PC-9 (cell line): ENCODE results near the gene CTNND2. TPM values are rescaled to one million over a fixed set of nuclear protein-coding genes. Genes with fewer than 3 reads are reported as not detected.

Source experiments
- BruUV-seq: library from RNA; stranded (reverse); fragments of 400-500 nt; replicated peaks from 2 replicates; lab custom pipeline; 2021; lab: Mats Ljungman, UMichigan
- CTCF ChIA-PET: fragments of 300-600 bp; sonication (Branson Sonifier 250); formaldehyde crosslinking; loops from one replicate; lab custom pipeline; 2022; ENCODE audit warnings: antibody characterized with exemption; lab: Charles Lee
- POLR2A ChIA-PET: fragments of 300-600 bp; sonication (Branson Sonifier 250); formaldehyde crosslinking; loops from one replicate; lab custom pipeline; 2022; ENCODE audit warnings: antibody characterized with exemption; ENCODE audit not compliant: unreplicated experiment; lab: Charles Lee
- DNase-seq, 2 experiments: peaks; one replicate each; pipeline versions ENCODE4 v3.0.0 to v3.0.0-alpha.2; 2015 to 2022; ENCODE audit warnings: mixed read lengths in 1 of 2
- H2AFZ ChIP-seq: fragments of 200-600 bp; sonication (generic); 2 replicates; pipeline ENCODE4 v1.8.1; 2017; ENCODE audit warnings: antibody characterized with exemption
- H3F3A ChIP-seq: fragments of 200-600 bp; sonication (generic); 2 replicates; pipeline ENCODE4 v1.8.1; 2017; ENCODE audit warnings: antibody characterized with exemption, mild to moderate bottlenecking, low read depth; ENCODE audit not compliant: insufficient read depth
- H3K27ac ChIP-seq: fragments of 200-600 bp; sonication (generic); 2 replicates; pipeline ENCODE4 v1.6.1; 2016; ENCODE audit warnings: mixed run types
- H3K27me3 ChIP-seq: fragments of 200-600 bp; sonication (generic); 2 replicates; pipeline ENCODE4 v1.6.1; 2016; ENCODE audit warnings: low read depth, mixed run types; ENCODE audit not compliant: insufficient read depth
- H3K36me3 ChIP-seq: fragments of 200-600 bp; sonication (generic); 2 replicates; pipeline ENCODE4 v1.6.1; 2016; ENCODE audit warnings: low read depth, mixed run types
- H3K4me1 ChIP-seq: fragments of 200-600 bp; sonication (generic); replicated peaks from 2 replicates; pipeline ENCODE4 v1.6.1; 2016; ENCODE audit warnings: mixed run types; ENCODE audit not compliant: insufficient read depth
- H3K4me2 ChIP-seq: fragments of 200-600 bp; sonication (generic); 2 replicates; pipeline ENCODE4 v1.6.1; 2017; ENCODE audit warnings: mixed run types
- H3K4me3 ChIP-seq: fragments of 200-600 bp; sonication (generic); 2 replicates; pipeline ENCODE4 v1.6.1; 2016; ENCODE audit warnings: mixed run types
- H3K79me2 ChIP-seq: fragments of 200-600 bp; sonication (generic); 2 replicates; pipeline ENCODE4 v1.6.1; 2017; ENCODE audit warnings: low read depth, mixed run types
- H3K9me2 ChIP-seq: fragments of 200-600 bp; sonication (generic); 2 replicates; pipeline ENCODE4 v1.8.1; 2017; ENCODE audit warnings: mild to moderate bottlenecking; ENCODE audit not compliant: insufficient read depth
- H3K9me3 ChIP-seq: fragments of 200-600 bp; sonication (generic); 2 replicates; pipeline ENCODE4 v1.8.1; 2016; ENCODE audit warnings: low read depth; ENCODE audit not compliant: insufficient read depth
- H4K20me1 ChIP-seq: fragments of 200-600 bp; sonication (generic); 2 replicates; pipeline ENCODE4 v1.8.1; 2017; ENCODE audit not compliant: insufficient read depth
- EZH2 ChIP-seq: fragments of 200-600 bp; sonication (generic); IDR thresholded peaks from 2 replicates; pipeline ENCODE4 v1.8.0; 2017; ENCODE audit warnings: antibody characterized with exemption, low read depth
- intact Hi-C: fragments of 100-400 bp; cut with micrococcal nuclease; formaldehyde crosslinking; loops from one replicate; pipeline ENCODE4 v1.10.0; 2022; ENCODE audit not compliant: unreplicated experiment
- total RNA-seq: library from RNA; stranded (reverse); gene quantifications from 2 replicates; pipeline ENCODE4 v1.2.3, GENCODE V29; 2021
- TF ChIP-seq, protein P1 (sequence below): fragments of 200-600 bp; sonication (generic); conservative IDR thresholded peaks from 2 replicates; pipeline ENCODE4 v1.6.1; 2017; ENCODE audit warnings: mixed run types, antibody characterized with exemption, mild to moderate bottlenecking, moderate library complexity

The CTNND2 gene
- total RNA-seq, 1 experiment from 2014 or later, result not detected

DNA sequence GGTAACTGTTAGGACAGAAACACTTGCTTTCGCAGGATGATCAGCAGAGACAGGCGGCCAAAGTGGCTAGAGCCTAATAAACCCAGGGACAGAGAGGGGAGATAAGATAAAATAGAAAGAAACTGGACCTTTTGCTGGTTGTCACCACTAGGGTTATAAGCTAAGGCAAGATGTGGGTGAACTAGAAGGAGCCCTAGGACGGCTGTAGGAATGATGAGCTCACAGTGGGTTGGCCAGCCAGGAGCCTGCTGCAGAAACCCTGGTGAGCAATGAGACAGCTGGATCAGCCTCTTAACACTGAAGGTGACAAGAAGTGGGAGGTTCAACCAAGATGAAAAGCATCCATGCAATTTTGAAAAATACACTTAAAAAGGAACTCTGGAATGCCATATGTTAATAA is 13.5 kb downstream of the CTNND2 start:
- H3F3A ChIP-seq, result no peaks in the 10 kb centered on the region
- H3K9me3 ChIP-seq, result no peaks in the 10 kb centered on the region
- TF ChIP-seq, protein P1, sequence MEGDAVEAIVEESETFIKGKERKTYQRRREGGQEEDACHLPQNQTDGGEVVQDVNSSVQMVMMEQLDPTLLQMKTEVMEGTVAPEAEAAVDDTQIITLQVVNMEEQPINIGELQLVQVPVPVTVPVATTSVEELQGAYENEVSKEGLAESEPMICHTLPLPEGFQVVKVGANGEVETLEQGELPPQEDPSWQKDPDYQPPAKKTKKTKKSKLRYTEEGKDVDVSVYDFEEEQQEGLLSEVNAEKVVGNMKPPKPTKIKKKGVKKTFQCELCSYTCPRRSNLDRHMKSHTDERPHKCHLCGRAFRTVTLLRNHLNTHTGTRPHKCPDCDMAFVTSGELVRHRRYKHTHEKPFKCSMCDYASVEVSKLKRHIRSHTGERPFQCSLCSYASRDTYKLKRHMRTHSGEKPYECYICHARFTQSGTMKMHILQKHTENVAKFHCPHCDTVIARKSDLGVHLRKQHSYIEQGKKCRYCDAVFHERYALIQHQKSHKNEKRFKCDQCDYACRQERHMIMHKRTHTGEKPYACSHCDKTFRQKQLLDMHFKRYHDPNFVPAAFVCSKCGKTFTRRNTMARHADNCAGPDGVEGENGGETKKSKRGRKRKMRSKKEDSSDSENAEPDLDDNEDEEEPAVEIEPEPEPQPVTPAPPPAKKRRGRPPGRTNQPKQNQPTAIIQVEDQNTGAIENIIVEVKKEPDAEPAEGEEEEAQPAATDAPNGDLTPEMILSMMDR, result no peak
- no peak for TF ChIP-seq EZH2
- no peak overlapping the region for H2AFZ ChIP-seq
- H3K36me3 ChIP-seq, result no peaks in the 10 kb centered on the region
- BruUV-seq, result no TSS peak
- H3K27me3 ChIP-seq, result 0 out of 2 replicates have a peak, but pooled peaks cover 21% of the 10 kb centered on the region
- no peak overlapping the region for H3K4me2 ChIP-seq
- CTCF ChIA-PET, result no interaction called here
- H4K20me1 ChIP-seq, result no peaks in the 10 kb centered on the region
- POLR2A ChIA-PET, result no interaction called here
- no peak for DNase-seq
- intact Hi-C loops, result no loop called here
- no peaks in the 10 kb centered on the region for H3K4me1 ChIP-seq
- no peak overlapping the region for H3K27ac ChIP-seq
- no peak overlapping the region for H3K4me3 ChIP-seq
- H3K79me2 ChIP-seq, result no peaks in the 10 kb centered on the region
- H3K9me2 ChIP-seq, result no peaks in the 10 kb centered on the region

DNA sequence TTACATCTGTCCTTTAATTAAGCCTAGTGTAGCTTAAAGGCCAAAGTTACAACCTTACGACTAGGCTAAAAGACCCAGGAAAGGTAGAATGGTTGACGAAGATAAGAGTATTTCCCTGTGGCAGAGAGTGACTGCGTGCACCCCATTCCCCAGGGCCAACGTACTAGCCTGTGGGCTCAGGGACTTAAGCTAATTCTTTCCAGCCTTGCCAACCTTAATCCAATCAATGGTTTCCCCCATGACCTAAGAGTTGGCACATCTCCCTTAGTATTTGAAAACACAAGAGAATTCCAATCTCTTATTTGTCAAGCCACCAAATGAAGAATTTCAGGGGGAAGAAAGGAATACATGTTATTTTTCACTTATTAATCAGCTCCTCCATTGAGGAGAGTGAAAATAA is 16.0 kb downstream of the CTNND2 start:
- POLR2A ChIA-PET, result no interaction called here
- Histone ChIP-seq H3K36me3 (no peaks in the 10 kb centered on the region), H3K4me3 (no peak overlapping the region)

DNA sequence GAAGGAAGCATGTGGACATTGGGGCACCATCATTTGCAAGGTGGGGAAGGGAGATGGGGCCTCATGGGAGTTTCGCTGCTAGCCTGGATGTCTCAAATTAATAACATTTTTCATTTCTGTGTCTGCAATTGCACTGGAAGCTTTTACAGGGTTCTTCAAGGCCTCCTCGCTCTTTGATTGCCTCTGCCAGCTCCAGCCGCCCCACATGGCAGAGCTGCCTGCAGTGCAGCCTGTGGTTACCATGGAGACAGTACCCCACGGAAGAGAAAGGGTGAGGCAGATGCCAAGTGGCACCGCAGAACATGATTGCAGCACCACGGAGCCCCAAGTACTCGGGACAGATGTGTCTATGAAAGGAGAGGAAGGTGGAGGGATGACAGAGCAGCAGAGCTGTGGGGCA is 25.4 kb downstream of the CTNND2 start:
- no peaks in the 10 kb centered on the region for H3K27me3 ChIP-seq
- no peaks in the 10 kb centered on the region for H3K79me2 ChIP-seq
- no peak for DNase-seq
- ChIA-PET POLR2A (no interaction called here), CTCF (no interaction called here)
- H2AFZ ChIP-seq, result no peak overlapping the region
- TF ChIP-seq, protein P1, result no peak
- TF ChIP-seq EZH2, result no peak
- no peak overlapping the region for H3K4me3 ChIP-seq
- no peaks in the 10 kb centered on the region for H3K4me1 ChIP-seq
- intact Hi-C loops, result no loop called here
- H3K27ac ChIP-seq, result no peak overlapping the region
- H3K9me3 ChIP-seq, result 0 out of 2 replicates have a peak, but pooled peaks cover 4% of the 10 kb centered on the region
- no peaks in the 10 kb centered on the region for H3K36me3 ChIP-seq
- no peak overlapping the region for H3K4me2 ChIP-seq
- no peaks in the 10 kb centered on the region for H4K20me1 ChIP-seq
- no peaks in the 10 kb centered on the region; the same call in 1 of the 2 replicates for H3K9me2 ChIP-seq
- no TSS peak for BruUV-seq
- H3F3A ChIP-seq, result no peaks in the 10 kb centered on the region

More for the DNA sequence above, 16.0 kb downstream of the CTNND2 start:
- Histone ChIP-seq H3K27me3 (0 out of 2 replicates have a peak, but pooled peaks cover 12% of the 10 kb centered on the region), H3K27ac (no peak overlapping the region), H3K4me2 (no peak overlapping the region), H4K20me1 (no peaks in the 10 kb centered on the region), H3K79me2 (no peaks in the 10 kb centered on the region), H3K9me2 (no peaks in the 10 kb centered on the region), H3F3A (no peaks in the 10 kb centered on the region), H2AFZ (no peak overlapping the region), H3K4me1 (no peaks in the 10 kb centered on the region), H3K9me3 (no peaks in the 10 kb centered on the region)
- TF ChIP-seq, protein P1, result no peak
- no peak for TF ChIP-seq EZH2
- BruUV-seq, result no TSS peak
- CTCF ChIA-PET, result no interaction called here
- DNase-seq, result no peak
- intact Hi-C loops, result no loop called here
